Esophagus squamous epithelium (tissue), 4 donors: ENCODE results near the gene ERC1.

ENCODE experiments used
- CTCF ChIP-seq, 6 experiments: fragments of 450-650 bp in 4 of 6; fragments of 200-600 bp in 2 of 6; sonication (generic) in 2 of 6; IDR thresholded peaks; one replicate each; pipeline ENCODE4 v1.5.1; 2016 to 2019; ENCODE audit warnings: antibody characterized with exemption in 6 of 6, mild to moderate bottlenecking in 4 of 6, moderate library complexity in 4 of 6
- POLR2A ChIP-seq, 4 donors: fragments of 450-650 bp; IDR thresholded peaks; one replicate each; pipeline ENCODE4 v1.6.1; 2017; ENCODE audit warnings: antibody characterized with exemption in 4 of 4, mild to moderate bottlenecking in 4 of 4, moderate library complexity in 3 of 4

- TF ChIP-seq CTCF (IDR thresholded peaks at IDR 0.05) (no peak), POLR2A (IDR thresholded peaks at IDR 0.05) (no peak)
Measured at GRCh38 chr12:1395421-1395955, 404.5 kb downstream of the ERC1 start.
